RPMI8226 (cell line): ENCODE results near the gene GRB2.

Experiments used
- DNase-seq: peaks from one replicate; pipeline ENCODE4 v3.0.0-alpha.2; 2015

Gene GRB2

GRCh38 chr17:75412455-75413317, 7.2 kb upstream of the GRB2 start:
- peak; percentile 82 for DNase-seq

GRCh38 chr17:75411328-75412067, 6.0 kb upstream of the GRB2 start:
- DNase-seq = no peak

GRCh38 chr17:75410141-75410540, 4.7 kb upstream of the GRB2 start:
- DNase-seq = no peak

- DNase-seq = no peak
Measured at GRCh38 chr17:75407655-75408352, 2.3 kb upstream of the GRB2 start.

- DNase-seq = peak; percentile 22
Measured at GRCh38 chr17:75406222-75406615, 741 bp upstream of the GRB2 start.

- DNase-seq = peak; percentile 57
Measured at GRCh38 chr17:75404731-75405364, 630 bp downstream of the GRB2 start.

GRCh38 chr17:75404223-75404730, 1.2 kb downstream of the GRB2 start:
- peak; percentile 69 for DNase-seq

- DNase-seq = no peak
Measured at GRCh38 chr17:75403131-75403530, 2.3 kb downstream of the GRB2 start.

- DNase-seq = no peak
Measured at GRCh38 chr17:75402026-75402425, 3.5 kb downstream of the GRB2 start.

- no peak for DNase-seq
Measured at GRCh38 chr17:75400326-75400939, 5.0 kb downstream of the GRB2 start.

- DNase-seq = no peak
Measured at GRCh38 chr17:75398279-75398678, 7.2 kb downstream of the GRB2 start.

GRCh38 chr17:75397217-75397616, 8.3 kb downstream of the GRB2 start:
- no peak for DNase-seq

- DNase-seq = no peak
Measured at GRCh38 chr17:75396796-75397195, 8.7 kb downstream of the GRB2 start.

GRCh38 chr17:75396025-75396424, 9.5 kb downstream of the GRB2 start:
- no peak for DNase-seq

GRCh38 chr17:75394332-75394918, 11.1 kb downstream of the GRB2 start:
- DNase-seq = peak; percentile 14

GRCh38 chr17:75393523-75394331, 11.8 kb downstream of the GRB2 start:
- peak; percentile 97 for DNase-seq

GRCh38 chr17:75392559-75392958, 12.9 kb downstream of the GRB2 start:
- no peak for DNase-seq

- DNase-seq = no peak
Measured at GRCh38 chr17:75390982-75391381, 14.5 kb downstream of the GRB2 start.

- no peak for DNase-seq
Measured at GRCh38 chr17:75388476-75389030, 16.9 kb downstream of the GRB2 start.

- no peak for DNase-seq
Measured at GRCh38 chr17:75387771-75388170, 17.7 kb downstream of the GRB2 start.

- DNase-seq = no peak
Measured at GRCh38 chr17:75386430-75386829, 19.0 kb downstream of the GRB2 start.
